NCI-H510A treated with DMSO at 0.1 percent for 48 hours (cell line): ENCODE results near the gene MACF1.
"Not testable (repeated sequence)": the region's sequence is repeated elsewhere in the genome, so short reads cannot be mapped to it uniquely, and the experiment has no call there.

Experiments
- DNase-seq: peaks from one replicate; lab custom pipeline; 2025; lab: John Stamatoyannopoulos, UW

The MACF1 gene

GRCh38 chr1:39517936-39518335 is 313.4 kb downstream of the MACF1 start:
- DNase-seq = not testable (repeated sequence)

- not testable (repeated sequence) for DNase-seq
Measured at GRCh38 chr1:39519376-39519775, 314.9 kb downstream of the MACF1 start.

GRCh38 chr1:39522221-39522620 is 317.7 kb downstream of the MACF1 start:
- DNase-seq = not testable (repeated sequence)

- DNase-seq = no peak
Measured at GRCh38 chr1:39522661-39523567, 318.4 kb downstream of the MACF1 start.

GRCh38 chr1:39524171-39524570 is 319.7 kb downstream of the MACF1 start:
- DNase-seq = no peak

GRCh38 chr1:39524591-39525365 is 320.3 kb downstream of the MACF1 start:
- no peak for DNase-seq

GRCh38 chr1:39525366-39526165 is 321.1 kb downstream of the MACF1 start:
- DNase-seq = no peak

- no peak for DNase-seq
Measured at GRCh38 chr1:39526466-39527189, 322.1 kb downstream of the MACF1 start.

GRCh38 chr1:39527190-39527579 is 322.7 kb downstream of the MACF1 start:
- peak; percentile 99 for DNase-seq

GRCh38 chr1:39528082-39528481 is 323.6 kb downstream of the MACF1 start:
- DNase-seq = no peak

- DNase-seq = no peak
Measured at GRCh38 chr1:39529901-39530535, 325.5 kb downstream of the MACF1 start.

GRCh38 chr1:39531526-39531925 is 327.0 kb downstream of the MACF1 start:
- DNase-seq = no peak

GRCh38 chr1:39533442-39533841 is 328.9 kb downstream of the MACF1 start:
- DNase-seq = no peak
